Gastrocnemius medialis (tissue), 4 donors: ENCODE results near the gene MAN2A1. TPM values are rescaled to one million over a fixed set of nuclear protein-coding genes. Genes with fewer than 3 reads are reported as not detected.
"Not testable (repeated sequence)": the region's sequence is repeated elsewhere in the genome, so short reads cannot be mapped to it uniquely, and the experiment has no call there.

Experiments
- ATAC-seq, 2 donors: fragments of 150-250 bp; one replicate each; pipeline ENCODE4 v1.9.1; 2016
- DNase-seq, 2 donors: peaks; one replicate each; pipeline ENCODE4 v3.0.0-alpha.2; 2019
- H3K27ac ChIP-seq, 4 donors: fragments of 200-600 bp; sonication (generic); 1 replicate in 1 of 4; 2 replicates in 3 of 4; pipeline ENCODE4 v1.5.1; 2016 to 2018; ENCODE audit warnings: mild to moderate bottlenecking in 2 of 4, moderate library complexity in 1 of 4
- H3K27me3 ChIP-seq, 3 donors: fragments of 200-600 bp; sonication (generic) in 2 of 3; 1 replicate in 1 of 3; 2 replicates in 2 of 3; pipeline versions ENCODE4 v1.5.1 to v1.6.0; 2016 to 2019; ENCODE audit warnings: mild to moderate bottlenecking in 1 of 3, moderate library complexity in 1 of 3
- H3K36me3 ChIP-seq, 2 donors: fragments of 200-600 bp; sonication (generic) in 1 of 2; one replicate each; pipeline ENCODE4 v1.5.1; 2017 to 2018
- H3K4me1 ChIP-seq, 2 donors: fragments of 200-600 bp; sonication (generic) in 1 of 2; one replicate each; pipeline ENCODE4 v1.5.1; 2016 to 2017; ENCODE audit warnings: mild to moderate bottlenecking in 2 of 2
- H3K4me3 ChIP-seq, 4 donors: fragments of 200-600 bp; sonication (generic) in 3 of 4; 1 replicate in 1 of 4; 2 replicates in 3 of 4; pipeline ENCODE4 v1.5.1; 2016 to 2019; ENCODE audit warnings: mild to moderate bottlenecking in 2 of 4
- H3K9me3 ChIP-seq, 3 donors: fragments of 200-600 bp; sonication (generic) in 2 of 3; 1 replicate in 1 of 3; 2 replicates in 2 of 3; pipeline ENCODE4 v1.5.1; 2016 to 2019
- POLR2A ChIP-seq, 2 donors: fragments of 450-650 bp; IDR thresholded peaks; one replicate each; pipeline ENCODE4 v1.6.1; 2017; ENCODE audit warnings: antibody characterized with exemption in 2 of 2, mild to moderate bottlenecking in 2 of 2, moderate library complexity in 2 of 2
- in situ Hi-C, 4 donors: fragments of 200-750 bp; cut with MboI; loops; one replicate each; pipeline versions ENCODE4 v1.15.0 to v1.8.0; 2017; ENCODE audit warnings: low sequenced_read_pairs in 4 of 4
- intact Hi-C: fragments of 100-400 bp; cut with DNase I; formaldehyde crosslinking; loops from one replicate; pipeline ENCODE4 v1.15.1; 2023; ENCODE audit warnings: low total_unique reads
- total RNA-seq, 4 donors: library from RNA; depleted of rRNA; stranded (reverse); fragments of >200 nt; gene quantifications; one replicate each; pipeline versions ENCODE4 v1.1.0 to v1.2.3, GENCODE V29; 2016
- TF ChIP-seq, protein P1 (sequence below), 5 experiments: fragments of 450-650 bp in 3 of 5; fragments of 200-600 bp in 2 of 5; sonication (generic) in 2 of 5; IDR thresholded peaks in 4 of 5; conservative IDR thresholded peaks in 1 of 5; 1 replicate in 4 of 5; 2 replicates in 1 of 5; pipeline ENCODE4 v1.5.1; 2016 to 2019; ENCODE audit warnings: antibody characterized with exemption in 5 of 5, mild to moderate bottlenecking in 3 of 5, moderate library complexity in 3 of 5

Gene MAN2A1
- total RNA-seq, 4 donors from 2014 or later = 15.0 to 28.6 (median 19.8) TPM

DNA sequence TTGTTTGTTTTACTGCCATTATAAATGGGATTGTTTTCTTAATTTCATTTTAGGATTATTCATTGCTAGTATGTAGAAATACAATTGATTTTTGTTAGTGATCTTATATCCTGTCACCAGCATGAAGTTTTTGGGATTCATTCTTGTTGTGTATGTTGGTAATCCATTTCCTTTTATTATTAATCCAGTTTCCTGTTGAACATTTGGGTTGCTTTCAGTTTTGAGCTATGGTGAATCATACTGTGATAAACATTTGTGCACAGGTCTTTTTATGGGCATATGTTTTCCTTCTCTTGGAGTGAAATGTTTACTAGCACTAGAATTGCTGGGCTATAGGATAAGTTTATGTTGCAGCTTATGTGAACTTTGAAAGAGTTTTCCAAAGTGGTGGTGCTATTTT is 69.6 kb downstream of the MAN2A1 start:
- in situ Hi-C loops (no loop called here), intact Hi-C loops (no loop called here)
- no peak overlapping the region for H3K4me3 ChIP-seq
- DNase-seq (no peak), ATAC-seq (no peak)
- TF ChIP-seq, protein P1, sequence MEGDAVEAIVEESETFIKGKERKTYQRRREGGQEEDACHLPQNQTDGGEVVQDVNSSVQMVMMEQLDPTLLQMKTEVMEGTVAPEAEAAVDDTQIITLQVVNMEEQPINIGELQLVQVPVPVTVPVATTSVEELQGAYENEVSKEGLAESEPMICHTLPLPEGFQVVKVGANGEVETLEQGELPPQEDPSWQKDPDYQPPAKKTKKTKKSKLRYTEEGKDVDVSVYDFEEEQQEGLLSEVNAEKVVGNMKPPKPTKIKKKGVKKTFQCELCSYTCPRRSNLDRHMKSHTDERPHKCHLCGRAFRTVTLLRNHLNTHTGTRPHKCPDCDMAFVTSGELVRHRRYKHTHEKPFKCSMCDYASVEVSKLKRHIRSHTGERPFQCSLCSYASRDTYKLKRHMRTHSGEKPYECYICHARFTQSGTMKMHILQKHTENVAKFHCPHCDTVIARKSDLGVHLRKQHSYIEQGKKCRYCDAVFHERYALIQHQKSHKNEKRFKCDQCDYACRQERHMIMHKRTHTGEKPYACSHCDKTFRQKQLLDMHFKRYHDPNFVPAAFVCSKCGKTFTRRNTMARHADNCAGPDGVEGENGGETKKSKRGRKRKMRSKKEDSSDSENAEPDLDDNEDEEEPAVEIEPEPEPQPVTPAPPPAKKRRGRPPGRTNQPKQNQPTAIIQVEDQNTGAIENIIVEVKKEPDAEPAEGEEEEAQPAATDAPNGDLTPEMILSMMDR (IDR thresholded peaks at IDR 0.05 in 4 of 5, conservative IDR thresholded peaks at IDR 0.05 in 1 of 5) = no peak
- no peaks in the 10 kb centered on the region for H3K9me3 ChIP-seq
- peak overlapping the region; percentile 2 to 53 (median 27) for H3K27ac ChIP-seq
- H3K36me3 ChIP-seq = no peaks in the 10 kb centered on the region
- peaks cover 22 to 32% of the 10 kb centered on the region in 2 donors for H3K4me1 ChIP-seq
- no peaks in the 10 kb centered on the region for H3K27me3 ChIP-seq

DNA sequence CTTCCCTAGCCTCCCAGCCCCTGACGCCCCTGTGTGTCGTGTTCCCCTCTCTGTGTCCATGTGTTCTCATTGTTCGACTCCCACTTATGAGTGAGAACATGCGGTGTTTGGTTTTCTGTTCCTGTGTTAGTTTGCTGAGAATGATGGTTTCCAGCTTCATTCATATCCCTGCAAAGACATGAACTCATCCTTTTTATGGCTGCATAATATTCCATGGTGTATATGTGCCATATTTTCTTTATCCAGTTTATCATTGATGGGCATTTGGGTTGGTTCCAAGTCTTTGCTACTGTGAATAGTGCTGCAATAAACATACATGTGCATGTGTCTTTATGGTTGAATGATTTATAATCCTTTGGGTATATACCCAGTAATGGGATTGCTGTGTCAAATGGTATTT is 70.4 kb downstream of the MAN2A1 start:
- H3K27ac ChIP-seq, DNase-seq, H3K36me3 ChIP-seq, ATAC-seq, H3K9me3 ChIP-seq, intact Hi-C loops, H3K4me3 ChIP-seq, H3K27me3 ChIP-seq: not testable (repeated sequence)
- peaks cover 22 to 32% of the 10 kb centered on the region in 2 donors for H3K4me1 ChIP-seq
- in situ Hi-C loops = loop anchor here in 1 of 4 donors (10.0 kb wide), 1 partner anchor 65 kb away; no protein-coding TSS in a partner anchor

DNA sequence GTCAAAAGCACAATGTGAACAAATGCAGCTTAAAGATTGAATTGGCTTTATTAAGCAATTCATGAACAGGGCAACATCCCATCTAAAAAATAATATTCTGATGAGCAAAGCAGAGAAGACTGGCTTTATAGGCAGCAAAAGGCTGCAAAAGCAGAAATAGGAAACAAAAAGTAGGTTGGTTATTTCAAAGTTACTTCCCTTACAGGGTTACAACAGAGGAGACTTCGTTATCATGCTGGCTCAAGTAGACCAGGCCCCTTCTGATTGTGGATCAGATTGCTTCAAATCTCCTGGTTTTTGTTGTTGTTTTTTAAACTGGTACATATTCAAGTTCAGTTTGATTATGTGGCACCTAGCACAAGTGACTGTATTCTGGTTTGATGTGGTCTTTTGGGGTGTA is 73.1 kb downstream of the MAN2A1 start:
- Histone ChIP-seq H3K36me3 (no peaks in the 10 kb centered on the region), H3K4me1 (peaks cover 28 to 37% of the 10 kb centered on the region in 2 donors), H3K27ac (no peak overlapping the region), H3K9me3 (no peaks in the 10 kb centered on the region), H3K4me3 (no peak overlapping the region), H3K27me3 (no peaks in the 10 kb centered on the region)
- ATAC-seq (no peak), DNase-seq (no peak)
- intact Hi-C loops (no loop called here), in situ Hi-C loops (loop anchor here in 1 of 4 donors (10.0 kb wide), 1 partner anchor 68 kb away; no protein-coding TSS in a partner anchor)
- TF ChIP-seq, protein P1 (IDR thresholded peaks at IDR 0.05 in 4 of 5, conservative IDR thresholded peaks at IDR 0.05 in 1 of 5) = no peak
- TF ChIP-seq POLR2A (IDR thresholded peaks at IDR 0.05) = no peak

DNA sequence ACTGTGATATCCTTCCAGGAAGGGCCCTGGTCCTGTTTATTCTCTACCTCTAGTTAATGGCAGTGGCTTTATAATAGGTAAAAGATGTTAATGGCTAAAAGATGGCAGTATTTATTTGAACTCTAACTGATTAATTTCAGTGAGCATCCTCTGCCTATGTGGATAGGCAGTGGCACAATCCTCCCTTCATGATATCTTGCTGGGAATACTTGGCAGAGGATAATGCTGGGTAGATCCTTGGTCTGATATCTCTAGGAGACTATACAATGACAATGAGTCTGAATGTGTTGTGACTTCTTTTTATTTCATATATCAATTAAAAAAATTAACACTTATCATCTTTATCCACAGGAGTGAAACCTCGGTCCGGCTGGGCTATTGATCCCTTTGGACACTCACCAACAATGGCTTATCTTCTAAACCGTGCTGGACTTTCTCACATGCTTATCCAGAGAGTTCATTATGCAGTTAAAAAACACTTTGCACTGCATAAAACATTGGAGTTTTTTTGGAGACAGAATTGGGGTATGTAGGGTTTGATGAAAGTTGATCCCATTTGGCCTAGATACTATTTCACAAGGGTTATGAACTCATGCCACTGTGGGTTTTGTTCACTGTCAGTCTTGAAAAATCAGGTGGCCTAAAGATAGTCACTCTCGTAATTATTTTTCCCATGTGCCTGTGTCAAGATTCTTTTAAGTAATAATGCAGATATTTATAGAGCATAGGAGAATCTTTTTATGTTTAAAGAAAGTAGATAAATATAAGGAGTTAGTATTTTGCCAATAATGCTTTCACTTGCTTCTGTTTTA is 77.7 kb downstream of the MAN2A1 start:
- peak overlapping the region; percentile 60 to 74 (median 68) for H3K27ac ChIP-seq
- TF ChIP-seq POLR2A (IDR thresholded peaks at IDR 0.05) = no peak
- TF ChIP-seq, protein P1 (IDR thresholded peaks at IDR 0.05 in 4 of 5, conservative IDR thresholded peaks at IDR 0.05 in 1 of 5) = no peak
- H3K4me1 ChIP-seq = peaks cover 27 to 46% of the 10 kb centered on the region in 2 donors
- intact Hi-C loops = no loop called here
- H3K36me3 ChIP-seq = peaks cover 0 to 9% of the 10 kb centered on the region in 2 donors
- no peaks in the 10 kb centered on the region for H3K9me3 ChIP-seq
- H3K27me3 ChIP-seq = no peaks in the 10 kb centered on the region
- DNase-seq = no peak
- H3K4me3 ChIP-seq = no peak overlapping the region
- ATAC-seq = peak; percentile 87 to 92
- in situ Hi-C loops = loop anchor here in 1 of 4 donors (10.0 kb wide), 1 partner anchor 73 kb away; no protein-coding TSS in a partner anchor

DNA sequence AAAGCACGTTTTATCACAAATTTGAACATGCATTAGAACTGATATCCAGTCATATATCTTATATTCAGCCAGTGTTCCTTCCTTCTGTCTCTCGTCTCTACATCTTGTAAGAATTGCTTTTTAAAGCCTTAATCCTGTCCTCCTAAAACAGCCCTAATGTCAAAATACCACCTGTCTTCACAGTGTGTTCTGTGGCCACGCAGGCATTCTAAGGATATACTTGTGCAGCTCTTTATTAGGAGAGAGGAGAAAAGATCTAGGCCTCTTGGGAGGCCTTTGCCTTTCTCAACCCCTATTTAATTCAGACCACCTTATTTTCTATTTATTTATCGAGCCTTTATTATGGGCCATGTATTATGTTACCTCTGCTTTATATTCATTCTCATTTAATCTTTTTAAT is 78.3 kb downstream of the MAN2A1 start:
- H3K36me3 ChIP-seq = peaks cover 0 to 9% of the 10 kb centered on the region in 2 donors
- H3K4me3 ChIP-seq = no peak overlapping the region
- TF ChIP-seq, protein P1 (IDR thresholded peaks at IDR 0.05 in 4 of 5, conservative IDR thresholded peaks at IDR 0.05 in 1 of 5) = no peak
- no peak for TF ChIP-seq POLR2A (IDR thresholded peaks at IDR 0.05)
- ATAC-seq = peak; percentile 34 to 58
- in situ Hi-C loops (loop anchor here in 1 of 4 donors (10.0 kb wide), 1 partner anchor 73 kb away; no protein-coding TSS in a partner anchor), intact Hi-C loops (loop anchor here (2.0 kb wide), 1 partner anchor 77 kb away; no protein-coding TSS in a partner anchor)
- H3K27me3 ChIP-seq = no peaks in the 10 kb centered on the region
- H3K4me1 ChIP-seq = peaks cover 27 to 46% of the 10 kb centered on the region in 2 donors
- DNase-seq = no peak
- no peaks in the 10 kb centered on the region for H3K9me3 ChIP-seq
- peak overlapping the region; percentile 60 to 74 (median 68) for H3K27ac ChIP-seq
